NCI-H1694 treated with DMSO at 0.1 percent for 48 hours (cell line): ENCODE data around the gene TNKS1BP1.

Experiments used
- DNase-seq: peaks from one replicate; lab custom pipeline; 2025; lab: John Stamatoyannopoulos, UW

TNKS1BP1 gene

GRCh38 chr11:57251491-57252104 lies 73.2 kb downstream of the TNKS1BP1 start:
- DNase-seq = no peak

GRCh38 chr11:57251037-57251436 lies 73.7 kb downstream of the TNKS1BP1 start:
- DNase-seq = no peak
